Measurements from ENCODE around the gene SLC6A9.

SLC6A9 gene

DNA sequence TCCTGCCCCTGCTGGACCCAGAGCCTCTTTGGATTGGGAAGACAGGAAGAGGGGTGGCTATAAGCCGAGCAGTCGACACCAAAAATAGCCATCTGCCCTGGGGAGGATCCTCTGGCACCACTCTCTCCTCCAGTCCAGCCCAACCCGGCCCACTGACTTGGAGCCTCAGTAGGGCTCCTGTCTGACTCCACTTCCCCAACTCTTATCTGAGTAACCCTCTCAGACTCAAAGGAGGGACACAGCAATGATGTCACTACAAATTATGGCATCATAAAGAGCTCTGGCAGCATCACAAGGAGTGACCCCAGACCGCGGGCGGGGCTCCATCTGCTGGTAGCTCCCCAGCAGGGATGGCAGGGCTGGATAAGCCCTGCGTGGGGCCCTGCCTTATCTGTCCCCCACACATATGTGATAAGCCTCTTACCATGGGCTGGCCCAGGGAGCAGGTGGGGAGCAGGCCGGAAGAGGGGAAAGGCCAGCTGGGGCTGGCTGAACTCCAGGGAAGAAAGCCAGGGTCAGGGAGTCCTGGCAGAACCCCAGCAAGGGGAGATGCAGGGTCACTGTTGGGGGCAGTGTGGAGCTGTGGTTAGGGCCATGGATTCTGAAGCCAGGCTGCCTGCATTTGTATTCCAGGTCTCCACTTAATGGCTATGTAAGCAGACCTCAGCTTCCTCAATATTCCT is 4.6 kb upstream of the SLC6A9 start:
- Histone ChIP-seq H3K27ac (ENCODE audit: low read length) (peak overlapping the region; percentile 55), H3K9me3 (ENCODE audit: control insufficient read depth in 2 of 2, low read length in 2 of 2) (no peaks in the 10 kb centered on the region), H3K27me3 (ENCODE audit: control insufficient read depth in 1 of 2, insufficient read depth in 2 of 2, low read length in 2 of 2) (no peaks in the 10 kb centered on the region), H3K9ac (ENCODE audit: low read length in 2 of 2) (peak overlapping the region in 1 of 2 donors; percentile 13), H3K36me3 (ENCODE audit: control insufficient read depth in 2 of 2, insufficient read depth in 2 of 2, low read length in 2 of 2) (no peaks in the 10 kb centered on the region), H3K4me3 (ENCODE audit: low read length in 2 of 2) (no peak overlapping the region), H3K4me1 (ENCODE audit: control insufficient read depth, insufficient read depth, low read length) (peaks cover 49% of the 10 kb centered on the region)

- Histone ChIP-seq H3K9ac (ENCODE audit: low read length in 2 of 2) (peak overlapping the region in 1 of 2 donors; percentile 13), H3K4me1 (ENCODE audit: control insufficient read depth, insufficient read depth, low read length) (peaks cover 49% of the 10 kb centered on the region), H3K4me3 (ENCODE audit: low read length in 2 of 2) (no peak overlapping the region), H3K9me3 (ENCODE audit: control insufficient read depth in 2 of 2, low read length in 2 of 2) (no peaks in the 10 kb centered on the region), H3K27ac (ENCODE audit: low read length) (peak overlapping the region; percentile 55), H3K36me3 (ENCODE audit: control insufficient read depth in 2 of 2, insufficient read depth in 2 of 2, low read length in 2 of 2) (no peaks in the 10 kb centered on the region), H3K27me3 (ENCODE audit: control insufficient read depth in 1 of 2, insufficient read depth in 2 of 2, low read length in 2 of 2) (no peaks in the 10 kb centered on the region)
Observed at GRCh38 chr1:44034976-44035716, 3.9 kb upstream of the SLC6A9 start.

- Histone ChIP-seq H3K27me3 (ENCODE audit: control insufficient read depth in 1 of 2, insufficient read depth in 2 of 2, low read length in 2 of 2) (no peaks in the 10 kb centered on the region), H3K27ac (ENCODE audit: low read length) (peak overlapping the region; percentile 55), H3K36me3 (ENCODE audit: control insufficient read depth in 2 of 2, insufficient read depth in 2 of 2, low read length in 2 of 2) (no peaks in the 10 kb centered on the region), H3K9me3 (ENCODE audit: control insufficient read depth in 2 of 2, low read length in 2 of 2) (no peaks in the 10 kb centered on the region), H3K4me1 (ENCODE audit: control insufficient read depth, insufficient read depth, low read length) (peaks cover 52% of the 10 kb centered on the region), H3K9ac (ENCODE audit: low read length in 2 of 2) (no peak overlapping the region), H3K4me3 (ENCODE audit: low read length in 2 of 2) (no peak overlapping the region)
Observed at GRCh38 chr1:44034423-44034822, 3.2 kb upstream of the SLC6A9 start.

DNA sequence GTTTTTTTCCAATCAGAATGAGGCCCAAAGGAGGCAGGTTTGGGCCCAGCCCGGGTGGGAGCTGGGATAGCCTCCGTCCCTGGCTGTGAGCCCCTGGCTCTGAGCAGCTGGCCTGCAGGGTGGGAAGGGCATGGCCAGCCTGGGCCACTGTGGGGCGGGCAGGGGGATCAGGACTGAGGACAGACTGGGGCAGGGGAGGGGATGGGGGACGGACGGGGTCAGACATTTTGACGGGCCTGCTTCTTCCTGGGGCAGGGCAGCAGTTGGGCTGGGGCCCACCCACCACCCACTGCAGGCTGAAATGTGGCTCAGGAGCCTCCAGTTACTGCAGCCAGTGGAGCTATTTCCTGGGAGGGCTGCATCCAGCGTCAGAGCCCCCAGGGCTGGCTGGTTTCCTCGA is 2.5 kb upstream of the SLC6A9 start:
- Histone ChIP-seq H3K4me1 (ENCODE audit: control insufficient read depth, insufficient read depth, low read length) (peaks cover 56% of the 10 kb centered on the region), H3K27ac (ENCODE audit: low read length) (peak overlapping the region; percentile 55), H3K9me3 (ENCODE audit: control insufficient read depth in 2 of 2, low read length in 2 of 2) (no peaks in the 10 kb centered on the region), H3K9ac (ENCODE audit: low read length in 2 of 2) (no peak overlapping the region), H3K36me3 (ENCODE audit: control insufficient read depth in 2 of 2, insufficient read depth in 2 of 2, low read length in 2 of 2) (no peaks in the 10 kb centered on the region), H3K4me3 (ENCODE audit: low read length in 2 of 2) (no peak overlapping the region), H3K27me3 (ENCODE audit: control insufficient read depth in 1 of 2, insufficient read depth in 2 of 2, low read length in 2 of 2) (no peaks in the 10 kb centered on the region)

GRCh38 chr1:44033041-44033575 is 1.8 kb upstream of the SLC6A9 start:
- no peaks in the 10 kb centered on the region for H3K36me3 ChIP-seq (ENCODE audit: control insufficient read depth in 2 of 2, insufficient read depth in 2 of 2, low read length in 2 of 2)
- peaks cover 56% of the 10 kb centered on the region for H3K4me1 ChIP-seq (ENCODE audit: control insufficient read depth, insufficient read depth, low read length)
- no peaks in the 10 kb centered on the region for H3K9me3 ChIP-seq (ENCODE audit: control insufficient read depth in 2 of 2, low read length in 2 of 2)
- H3K27ac ChIP-seq (ENCODE audit: low read length) = peak overlapping the region; percentile 58
- H3K9ac ChIP-seq (ENCODE audit: low read length in 2 of 2) = peak overlapping the region in 1 of 2 donors; percentile 21
- H3K27me3 ChIP-seq (ENCODE audit: control insufficient read depth in 1 of 2, insufficient read depth in 2 of 2, low read length in 2 of 2) = no peaks in the 10 kb centered on the region
- no peak overlapping the region for H3K4me3 ChIP-seq (ENCODE audit: low read length in 2 of 2)

- Histone ChIP-seq H3K9ac (ENCODE audit: low read length in 2 of 2) (no peak overlapping the region), H3K27me3 (ENCODE audit: control insufficient read depth in 1 of 2, insufficient read depth in 2 of 2, low read length in 2 of 2) (no peaks in the 10 kb centered on the region), H3K4me1 (ENCODE audit: control insufficient read depth, insufficient read depth, low read length) (peaks cover 56% of the 10 kb centered on the region), H3K27ac (ENCODE audit: low read length) (peak overlapping the region; percentile 58), H3K9me3 (ENCODE audit: control insufficient read depth in 2 of 2, low read length in 2 of 2) (no peaks in the 10 kb centered on the region), H3K4me3 (ENCODE audit: low read length in 2 of 2) (no peak overlapping the region), H3K36me3 (ENCODE audit: control insufficient read depth in 2 of 2, insufficient read depth in 2 of 2, low read length in 2 of 2) (no peaks in the 10 kb centered on the region)
Observed at GRCh38 chr1:44032170-44032790, 1.0 kb upstream of the SLC6A9 start.

- Histone ChIP-seq H3K9ac (ENCODE audit: low read length in 2 of 2) (peak overlapping the region; percentile 51 to 64), H3K36me3 (ENCODE audit: control insufficient read depth in 2 of 2, insufficient read depth in 2 of 2, low read length in 2 of 2) (no peaks in the 10 kb centered on the region), H3K4me3 (ENCODE audit: low read length in 2 of 2) (peak overlapping the region; percentile 67 to 83), H3K27ac (ENCODE audit: low read length) (peak overlapping the region; percentile 58), H3K9me3 (ENCODE audit: control insufficient read depth in 2 of 2, low read length in 2 of 2) (no peaks in the 10 kb centered on the region), H3K27me3 (ENCODE audit: control insufficient read depth in 1 of 2, insufficient read depth in 2 of 2, low read length in 2 of 2) (no peaks in the 10 kb centered on the region), H3K4me1 (ENCODE audit: control insufficient read depth, insufficient read depth, low read length) (peaks cover 41% of the 10 kb centered on the region)
Observed at GRCh38 chr1:44030605-44031251, 534 bp downstream of the SLC6A9 start.

DNA sequence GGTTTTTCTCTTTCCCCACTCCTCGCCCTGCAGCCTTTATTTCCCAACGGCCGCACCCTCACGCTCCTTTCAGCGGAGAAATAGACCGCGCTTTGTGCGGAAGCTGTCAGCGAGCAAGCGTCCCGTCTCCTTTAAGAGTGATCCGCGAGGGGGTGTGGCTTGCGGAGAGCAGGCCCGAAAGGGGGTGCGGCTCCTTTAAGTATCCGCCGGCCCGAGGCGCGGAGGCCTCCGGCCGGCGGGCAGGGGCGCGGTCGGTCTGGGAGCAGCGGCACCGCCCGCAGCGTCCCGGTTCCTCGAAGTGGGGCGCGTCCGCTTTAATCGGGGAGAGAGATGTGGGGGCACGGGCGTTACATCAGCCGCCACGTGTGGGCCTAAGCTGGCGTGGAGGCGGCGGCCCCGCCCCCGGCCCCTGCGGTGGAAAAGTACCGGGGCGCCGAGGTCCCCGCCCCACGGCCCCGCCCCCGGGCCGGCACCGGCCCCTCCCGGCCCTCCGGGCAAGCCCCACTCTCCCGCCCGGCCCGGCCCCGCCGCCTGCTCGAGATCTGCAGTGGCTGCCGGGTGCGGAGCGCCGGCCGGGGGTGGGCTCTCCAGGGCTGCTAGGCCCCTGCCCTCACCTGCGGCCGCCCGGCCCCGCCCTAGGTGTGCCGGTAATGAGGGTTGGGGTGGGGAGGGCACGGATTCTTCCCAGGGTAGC is 1.2 kb downstream of the SLC6A9 start:
- no peaks in the 10 kb centered on the region for H3K36me3 ChIP-seq (ENCODE audit: control insufficient read depth in 2 of 2, insufficient read depth in 2 of 2, low read length in 2 of 2)
- H3K9ac ChIP-seq (ENCODE audit: low read length in 2 of 2) = peak overlapping the region; percentile 74 to 76
- H3K9me3 ChIP-seq (ENCODE audit: control insufficient read depth in 2 of 2, low read length in 2 of 2) = no peaks in the 10 kb centered on the region
- H3K4me3 ChIP-seq (ENCODE audit: low read length in 2 of 2) = peak overlapping the region; percentile 83 to 89
- peak overlapping the region; percentile 67 for H3K27ac ChIP-seq (ENCODE audit: low read length)
- no peaks in the 10 kb centered on the region for H3K27me3 ChIP-seq (ENCODE audit: control insufficient read depth in 1 of 2, insufficient read depth in 2 of 2, low read length in 2 of 2)
- H3K4me1 ChIP-seq (ENCODE audit: control insufficient read depth, insufficient read depth, low read length) = peaks cover 35% of the 10 kb centered on the region

DNA sequence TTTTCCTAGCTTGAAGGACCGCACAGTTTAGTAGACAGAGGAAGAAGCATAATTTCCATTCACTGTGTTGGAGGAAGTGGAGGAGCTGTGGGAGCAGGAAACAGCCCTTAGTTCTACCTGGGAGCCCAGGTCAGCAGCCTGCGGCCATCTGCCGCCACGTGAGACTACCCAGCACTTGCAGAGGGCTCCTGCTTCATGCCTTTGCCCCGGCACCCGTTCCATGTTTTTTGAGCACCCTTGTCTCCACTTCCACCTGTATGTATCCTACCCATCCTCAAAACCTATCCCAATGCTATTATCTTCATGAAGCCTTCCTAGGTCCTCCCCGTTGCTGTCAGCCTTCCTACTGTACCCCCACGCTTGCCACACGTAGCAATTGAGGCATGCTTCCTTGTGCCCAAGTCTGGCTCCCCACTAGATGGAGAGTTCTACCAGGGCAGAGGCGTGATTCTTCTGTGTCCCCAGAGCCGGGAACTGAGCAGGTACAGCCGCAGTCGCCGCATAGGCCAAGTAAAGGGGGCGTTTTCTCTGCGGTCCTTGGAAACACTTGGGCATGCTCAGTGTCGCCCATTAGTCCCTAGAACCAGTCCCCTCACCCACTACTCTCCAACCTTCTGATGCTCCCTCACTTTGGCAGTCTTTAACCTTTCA is 1.9 kb downstream of the SLC6A9 start:
- peaks cover 30% of the 10 kb centered on the region for H3K4me1 ChIP-seq (ENCODE audit: control insufficient read depth, insufficient read depth, low read length)
- peak overlapping the region; percentile 67 for H3K27ac ChIP-seq (ENCODE audit: low read length)
- no peaks in the 10 kb centered on the region for H3K36me3 ChIP-seq (ENCODE audit: control insufficient read depth in 2 of 2, insufficient read depth in 2 of 2, low read length in 2 of 2)
- H3K4me3 ChIP-seq (ENCODE audit: low read length in 2 of 2) = peak overlapping the region; percentile 83 to 89
- H3K9ac ChIP-seq (ENCODE audit: low read length in 2 of 2) = peak overlapping the region; percentile 74 to 76
- no peaks in the 10 kb centered on the region for H3K27me3 ChIP-seq (ENCODE audit: control insufficient read depth in 1 of 2, insufficient read depth in 2 of 2, low read length in 2 of 2)
- no peaks in the 10 kb centered on the region for H3K9me3 ChIP-seq (ENCODE audit: control insufficient read depth in 2 of 2, low read length in 2 of 2)

Measured in stomach smooth muscle (tissue), 2 donors.